ENCODE measurements around the gene HOXB4. TPM values are rescaled to one million over a fixed set of nuclear protein-coding genes. Genes with fewer than 3 reads are reported as not detected.

The HOXB4 gene
- total RNA-seq, 1 donor from 2014 or later, result 5.8 TPM

DNA sequence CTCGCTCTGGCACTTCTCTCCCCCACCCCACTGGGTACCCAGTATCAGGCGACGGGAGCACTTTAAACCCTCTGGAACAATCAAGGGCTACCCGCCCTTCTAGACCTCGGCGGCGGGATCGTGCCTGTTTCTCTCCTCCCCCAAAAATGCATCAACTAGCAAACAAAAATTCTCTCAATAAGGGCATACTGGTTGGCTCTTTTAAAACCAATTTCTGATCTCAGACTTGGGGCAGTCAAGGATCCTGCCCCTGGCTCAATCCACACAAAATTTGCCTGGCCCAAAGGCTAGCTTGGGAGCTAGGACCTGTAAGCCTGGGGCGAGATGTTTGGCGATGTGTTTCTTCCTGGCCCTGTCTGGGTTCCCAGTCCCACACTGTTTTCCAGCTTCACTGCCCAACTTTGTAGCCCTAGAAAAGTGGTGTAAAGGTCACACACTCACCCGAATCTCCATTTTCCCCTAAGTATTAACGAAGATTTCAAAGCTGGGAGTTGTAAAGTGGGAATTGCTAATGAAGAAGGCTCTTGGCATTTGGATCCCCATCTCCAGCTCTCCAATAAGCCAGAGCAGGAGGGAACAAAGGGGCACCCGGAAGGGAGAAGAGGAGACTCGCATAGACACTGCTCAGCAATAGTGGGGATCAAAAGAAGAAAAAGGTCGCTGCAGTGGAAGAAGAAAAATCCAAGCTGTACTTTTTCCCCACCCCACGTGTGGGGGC is 18.9 kb downstream of the HOXB4 start:
- Histone ChIP-seq H3K9me3 (no peaks in the 10 kb centered on the region), H3K27ac (peak overlapping the region; percentile 68), H3K4me1 (peaks cover 23% of the 10 kb centered on the region), H3K36me3 (no peaks in the 10 kb centered on the region), H3K4me3 (peak overlapping the region; percentile 4), H3K27me3 (ENCODE audit: low read depth) (peaks cover 34% of the 10 kb centered on the region)
- TF ChIP-seq CTCF (IDR thresholded peaks at IDR 0.05), result no peak
- DNase-seq (no peak), ATAC-seq (no peak)
- intact Hi-C loops (cut with DNase I), result no loop called here

- intact Hi-C loops (cut with DNase I), result no loop called here
- Histone ChIP-seq H3K4me3 (peak overlapping the region; percentile 36), H3K36me3 (no peaks in the 10 kb centered on the region), H3K9me3 (no peaks in the 10 kb centered on the region), H3K27ac (peak overlapping the region; percentile 60), H3K4me1 (peaks cover 23% of the 10 kb centered on the region), H3K27me3 (ENCODE audit: low read depth) (peaks cover 34% of the 10 kb centered on the region)
- no peak for TF ChIP-seq CTCF (IDR thresholded peaks at IDR 0.05)
- ATAC-seq, result no peak
- no peak for DNase-seq
Measured at GRCh38 chr17:48558831-48559121, 19.4 kb downstream of the HOXB4 start.

- Histone ChIP-seq H3K27me3 (ENCODE audit: low read depth) (peaks cover 34% of the 10 kb centered on the region), H3K27ac (peak overlapping the region; percentile 60), H3K36me3 (no peaks in the 10 kb centered on the region), H3K9me3 (no peaks in the 10 kb centered on the region), H3K4me1 (peaks cover 23% of the 10 kb centered on the region), H3K4me3 (peak overlapping the region; percentile 36)
- no peak for TF ChIP-seq CTCF (IDR thresholded peaks at IDR 0.05)
- no peak for DNase-seq
- intact Hi-C loops (cut with DNase I), result no loop called here
- ATAC-seq, result no peak
Measured at GRCh38 chr17:48558057-48558830, 19.9 kb downstream of the HOXB4 start.

DNA sequence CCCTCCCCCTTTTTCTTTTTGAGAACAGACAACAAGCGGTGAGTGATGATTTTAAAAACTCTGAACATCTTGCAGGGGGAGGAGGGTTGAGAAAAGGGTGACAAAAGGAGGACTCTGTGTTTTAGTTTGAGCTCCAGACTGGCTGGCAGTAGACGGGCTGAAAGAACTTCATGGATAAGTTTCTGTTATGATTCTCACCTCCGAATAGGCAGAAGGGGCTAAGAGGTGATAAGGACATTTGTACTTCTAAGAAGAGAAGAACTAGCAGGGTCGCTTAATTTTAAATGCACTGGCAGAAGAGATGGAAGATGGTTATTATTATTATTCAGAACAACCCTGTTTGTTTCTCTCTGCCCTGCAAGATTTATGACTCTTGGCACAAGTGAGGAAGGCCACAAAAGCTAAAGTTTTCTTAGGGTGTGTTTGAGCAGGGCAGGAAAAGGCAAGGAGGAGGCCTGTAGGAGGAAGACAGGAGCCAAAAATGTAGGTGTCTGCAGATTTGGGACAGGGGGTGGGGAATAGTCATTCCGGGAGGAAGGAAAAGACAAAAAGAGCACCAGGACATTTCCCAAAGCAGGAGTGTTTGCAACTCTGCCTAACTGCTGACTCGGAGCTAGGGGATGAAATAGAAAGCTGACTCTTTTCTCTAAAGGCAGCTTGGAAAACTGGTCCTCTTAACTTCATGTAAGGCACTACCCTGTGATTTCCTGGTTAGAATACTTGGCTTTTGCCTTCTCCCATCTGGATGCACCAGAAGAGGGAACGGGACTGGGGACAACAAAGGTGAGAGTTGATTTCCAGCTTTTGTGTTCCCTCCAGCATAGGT is 21.4 kb downstream of the HOXB4 start:
- no peak for DNase-seq
- peaks cover 36% of the 10 kb centered on the region for H3K27me3 ChIP-seq (ENCODE audit: low read depth)

More for the DNA sequence above, 21.4 kb downstream of the HOXB4 start:
- Histone ChIP-seq H3K9me3 (no peaks in the 10 kb centered on the region), H3K27ac (peak overlapping the region; percentile 60), H3K4me3 (peak overlapping the region; percentile 36), H3K4me1 (peaks cover 12% of the 10 kb centered on the region), H3K36me3 (no peaks in the 10 kb centered on the region)
- no peak for TF ChIP-seq CTCF (IDR thresholded peaks at IDR 0.05)
- intact Hi-C loops (cut with DNase I), result no loop called here
- no peak for ATAC-seq
